Measurements from ENCODE around the gene INPP5D.
"Not testable (repeated sequence)": the region's sequence is repeated elsewhere in the genome, so short reads cannot be mapped to it uniquely, and the experiment has no call there.

The INPP5D gene

GRCh38 chr2:233096006-233096405 is 35.9 kb downstream of the INPP5D start:
- no peak for FAIRE-seq

- no peak for FAIRE-seq
Measured at GRCh38 chr2:233098618-233099017, 38.5 kb downstream of the INPP5D start.

- not testable (repeated sequence) for FAIRE-seq
Measured at GRCh38 chr2:233099820-233100191, 39.7 kb downstream of the INPP5D start.

GRCh38 chr2:233100192-233100998 is 40.3 kb downstream of the INPP5D start:
- no peak for FAIRE-seq

- no peak for FAIRE-seq
Measured at GRCh38 chr2:233101141-233101540, 41.0 kb downstream of the INPP5D start.

GRCh38 chr2:233101816-233102215 is 41.7 kb downstream of the INPP5D start:
- FAIRE-seq: no peak

GRCh38 chr2:233105156-233105895 is 45.2 kb downstream of the INPP5D start:
- no peak for FAIRE-seq

GRCh38 chr2:233105930-233106329 is 45.8 kb downstream of the INPP5D start:
- no peak for FAIRE-seq

GRCh38 chr2:233107011-233107410 is 46.9 kb downstream of the INPP5D start:
- no peak for FAIRE-seq

- no peak for FAIRE-seq
Measured at GRCh38 chr2:233107831-233108300, 47.7 kb downstream of the INPP5D start.

- no peak for FAIRE-seq
Measured at GRCh38 chr2:233108611-233109490, 48.7 kb downstream of the INPP5D start.

- no peak for FAIRE-seq
Measured at GRCh38 chr2:233111427-233111826, 51.3 kb downstream of the INPP5D start.

- FAIRE-seq: no peak
Measured at GRCh38 chr2:233112329-233112728, 52.2 kb downstream of the INPP5D start.

GRCh38 chr2:233112776-233113452 is 52.8 kb downstream of the INPP5D start:
- FAIRE-seq: no peak

GRCh38 chr2:233114421-233114861 is 54.3 kb downstream of the INPP5D start:
- FAIRE-seq: no peak

GRCh38 chr2:233115121-233115520 is 55.0 kb downstream of the INPP5D start:
- no peak for FAIRE-seq

GRCh38 chr2:233115741-233116140 is 55.6 kb downstream of the INPP5D start:
- no peak for FAIRE-seq

GRCh38 chr2:233116946-233117345 is 56.8 kb downstream of the INPP5D start:
- FAIRE-seq: no peak

GRCh38 chr2:233117351-233117750 is 57.2 kb downstream of the INPP5D start:
- FAIRE-seq: no peak

- no peak for FAIRE-seq
Measured at GRCh38 chr2:233117811-233118647, 57.9 kb downstream of the INPP5D start.

- no peak for FAIRE-seq
Measured at GRCh38 chr2:233118648-233119000, 58.5 kb downstream of the INPP5D start.

- no peak for FAIRE-seq
Measured at GRCh38 chr2:233119123-233119522, 59.0 kb downstream of the INPP5D start.

Data from islet of Langerhans (tissue), 1 donor.